HFF-Myc (cell line): ENCODE measurements around the gene ZC3H10.

Source experiments
- DNase-seq: peaks from one replicate; pipeline ENCODE4 v3.0.0-alpha.2; 2011; ENCODE audit warnings: low read depth; ENCODE audit errors: extremely low read depth
- H3K4me3 ChIP-seq: replicated peaks from 2 replicates; pipeline ENCODE4 v1.5.1; 2011; ENCODE audit warnings: low read depth, mild to moderate bottlenecking, control low read depth, low read length
- TF ChIP-seq, protein P1 (sequence below): IDR thresholded peaks from 2 replicates; pipeline ENCODE4 v1.5.1; 2012; ENCODE audit warnings: mild to moderate bottlenecking, low read depth, low read length, control low read depth; ENCODE audit errors: missing control alignments

Gene ZC3H10

DNA sequence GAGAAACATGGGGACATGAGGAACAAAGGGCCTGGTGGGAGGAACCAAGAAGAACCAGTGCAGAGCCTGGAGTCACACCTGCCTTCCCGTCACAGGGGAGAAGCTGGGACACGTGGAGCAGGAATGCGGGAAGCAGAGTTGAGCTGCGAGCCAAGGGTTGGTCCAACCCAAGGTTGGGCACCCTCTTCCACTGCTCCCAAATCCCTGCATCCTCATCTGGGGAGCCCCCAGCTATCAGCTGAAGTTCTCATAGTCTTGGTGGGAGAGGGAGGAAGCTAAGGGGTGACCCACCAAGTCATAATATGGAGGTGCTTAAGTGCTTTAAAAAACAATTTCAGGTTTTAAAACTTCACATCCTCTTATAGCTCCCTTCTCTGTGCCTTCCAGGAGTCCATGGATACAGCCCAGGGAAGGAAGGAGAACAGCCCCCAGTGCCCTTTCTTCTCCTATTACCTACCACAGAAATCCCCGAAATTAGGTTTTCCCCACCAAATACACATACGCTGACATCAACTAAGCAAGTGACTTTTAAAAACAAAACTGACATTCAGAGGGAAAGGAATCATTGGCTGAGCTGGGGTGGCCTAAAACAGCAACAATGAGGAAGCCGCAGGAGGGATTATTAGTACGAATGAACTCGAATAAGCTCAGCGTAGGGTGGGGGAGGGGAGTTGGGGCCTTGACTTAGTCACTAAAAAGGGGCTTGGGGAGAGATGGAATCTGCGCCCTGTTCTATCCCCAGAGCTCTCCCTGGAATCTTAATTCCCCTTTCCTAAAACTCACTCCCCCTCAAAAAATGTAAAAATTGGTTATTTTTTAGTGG, 44.6 kb downstream of the ZC3H10 start:
- DNase-seq: no peak
- no peak overlapping the region for H3K4me3 ChIP-seq
- TF ChIP-seq, protein P1, sequence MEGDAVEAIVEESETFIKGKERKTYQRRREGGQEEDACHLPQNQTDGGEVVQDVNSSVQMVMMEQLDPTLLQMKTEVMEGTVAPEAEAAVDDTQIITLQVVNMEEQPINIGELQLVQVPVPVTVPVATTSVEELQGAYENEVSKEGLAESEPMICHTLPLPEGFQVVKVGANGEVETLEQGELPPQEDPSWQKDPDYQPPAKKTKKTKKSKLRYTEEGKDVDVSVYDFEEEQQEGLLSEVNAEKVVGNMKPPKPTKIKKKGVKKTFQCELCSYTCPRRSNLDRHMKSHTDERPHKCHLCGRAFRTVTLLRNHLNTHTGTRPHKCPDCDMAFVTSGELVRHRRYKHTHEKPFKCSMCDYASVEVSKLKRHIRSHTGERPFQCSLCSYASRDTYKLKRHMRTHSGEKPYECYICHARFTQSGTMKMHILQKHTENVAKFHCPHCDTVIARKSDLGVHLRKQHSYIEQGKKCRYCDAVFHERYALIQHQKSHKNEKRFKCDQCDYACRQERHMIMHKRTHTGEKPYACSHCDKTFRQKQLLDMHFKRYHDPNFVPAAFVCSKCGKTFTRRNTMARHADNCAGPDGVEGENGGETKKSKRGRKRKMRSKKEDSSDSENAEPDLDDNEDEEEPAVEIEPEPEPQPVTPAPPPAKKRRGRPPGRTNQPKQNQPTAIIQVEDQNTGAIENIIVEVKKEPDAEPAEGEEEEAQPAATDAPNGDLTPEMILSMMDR: no peak

DNA sequence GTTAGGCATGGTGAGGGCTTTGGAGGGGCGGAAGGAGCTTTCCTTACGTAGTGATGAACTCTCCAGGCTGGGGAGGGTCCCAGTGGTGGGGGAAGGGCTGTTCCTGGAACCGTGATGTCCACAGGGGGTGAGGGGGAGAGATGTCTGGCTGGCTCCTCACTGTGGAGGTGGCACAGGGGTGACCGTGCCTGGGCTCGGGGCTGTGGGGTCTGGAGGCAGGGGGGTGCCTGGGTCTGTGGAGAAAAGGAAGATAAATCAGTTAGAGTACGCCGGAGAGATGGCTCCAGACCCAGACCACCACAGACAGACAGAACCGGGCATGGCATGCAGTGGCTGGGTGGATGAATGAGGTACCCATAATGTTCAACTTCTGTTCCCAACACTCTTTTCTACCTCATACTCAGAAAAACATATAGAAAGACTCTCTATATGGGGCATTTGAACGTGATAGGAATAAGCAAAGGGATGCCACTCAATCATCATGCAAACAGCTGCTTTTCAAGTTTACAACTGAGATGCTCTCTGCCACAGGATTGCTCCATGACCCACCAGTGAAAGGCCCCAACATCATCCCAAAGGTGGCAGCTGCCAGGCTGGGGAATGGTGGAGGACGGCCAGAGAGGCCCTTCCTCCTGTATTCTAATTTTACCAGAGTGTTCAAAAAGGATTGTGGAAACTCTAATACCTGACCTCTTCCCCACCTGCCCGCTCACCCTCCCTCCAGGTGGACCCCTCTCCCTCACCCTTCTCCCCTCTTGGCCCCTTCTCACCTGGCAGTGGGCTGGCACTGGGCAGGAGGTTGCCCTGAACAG, 45.7 kb downstream of the ZC3H10 start:
- DNase-seq: no peak
- TF ChIP-seq, protein P1: no peak
- no peak overlapping the region for H3K4me3 ChIP-seq

DNA sequence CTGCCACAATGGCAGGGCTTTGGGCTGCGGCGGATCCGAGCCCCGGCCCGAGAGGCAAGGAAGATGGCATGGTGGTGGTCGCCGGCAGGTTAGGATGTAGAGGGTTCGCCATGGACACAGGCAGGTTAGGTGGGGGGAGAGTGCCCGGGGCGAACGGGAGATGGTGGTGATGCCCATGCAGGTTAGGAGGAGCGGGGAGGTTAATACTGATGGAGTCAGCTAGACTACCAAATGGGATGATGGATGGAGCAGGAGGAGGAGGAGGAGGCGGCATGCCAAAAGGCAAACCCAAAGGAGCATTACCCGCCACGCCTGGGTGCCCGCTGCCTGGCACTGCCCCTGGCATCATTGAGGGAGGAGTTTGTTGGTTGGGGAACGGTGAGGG, 46.3 kb downstream of the ZC3H10 start:
- DNase-seq: no peak
- TF ChIP-seq, protein P1: no peak
- no peak overlapping the region for H3K4me3 ChIP-seq

DNA sequence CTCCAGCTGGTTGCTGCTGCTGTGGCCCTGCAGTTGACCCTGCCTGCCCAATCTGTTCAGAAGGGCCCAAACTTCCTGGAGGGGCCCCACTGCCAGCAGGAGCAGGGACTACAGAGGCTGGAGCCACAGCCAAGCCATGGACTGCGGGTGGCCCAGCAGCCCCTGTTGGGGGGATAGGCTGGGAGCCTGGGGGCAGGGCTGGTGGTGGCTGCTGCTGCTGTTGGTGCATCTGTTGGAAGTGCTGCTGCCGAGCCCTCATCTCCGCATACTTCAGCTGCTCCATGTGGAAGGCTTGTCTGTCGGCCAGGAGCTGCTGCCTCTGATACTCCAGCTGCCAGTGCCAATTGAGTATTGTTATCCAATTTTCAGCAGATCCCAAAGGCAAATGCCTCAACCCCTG, 47.3 kb downstream of the ZC3H10 start:
- TF ChIP-seq, protein P1: no peak
- DNase-seq: no peak
- no peak overlapping the region for H3K4me3 ChIP-seq

DNA sequence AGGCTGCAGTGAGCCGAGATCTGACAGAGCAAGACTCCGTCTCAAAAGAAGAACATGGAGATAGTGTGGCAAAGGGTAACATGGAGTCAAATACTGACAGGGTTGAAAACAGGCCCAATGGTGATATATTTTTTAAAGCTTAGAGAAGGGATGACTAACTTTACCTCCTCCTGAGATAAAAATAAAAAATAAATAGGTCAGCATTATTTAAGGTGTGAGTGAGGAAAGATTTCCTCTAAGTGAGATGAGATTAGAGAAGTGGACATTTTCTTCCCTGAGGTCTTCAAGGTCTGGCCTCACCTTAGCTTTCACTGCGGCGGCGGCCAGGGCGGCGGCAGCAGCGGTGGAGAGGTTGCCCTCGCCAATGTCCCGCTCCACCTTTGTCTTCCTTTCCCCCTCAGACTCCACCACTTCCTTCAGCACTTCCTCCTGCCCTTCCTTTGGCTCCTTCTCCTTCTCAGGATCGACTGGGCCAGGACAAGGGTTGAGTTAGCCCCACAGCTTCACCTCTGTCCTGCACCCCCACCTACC, 51.2 kb downstream of the ZC3H10 start:
- TF ChIP-seq, protein P1: no peak
- H3K4me3 ChIP-seq: no peak overlapping the region
- DNase-seq: no peak

DNA sequence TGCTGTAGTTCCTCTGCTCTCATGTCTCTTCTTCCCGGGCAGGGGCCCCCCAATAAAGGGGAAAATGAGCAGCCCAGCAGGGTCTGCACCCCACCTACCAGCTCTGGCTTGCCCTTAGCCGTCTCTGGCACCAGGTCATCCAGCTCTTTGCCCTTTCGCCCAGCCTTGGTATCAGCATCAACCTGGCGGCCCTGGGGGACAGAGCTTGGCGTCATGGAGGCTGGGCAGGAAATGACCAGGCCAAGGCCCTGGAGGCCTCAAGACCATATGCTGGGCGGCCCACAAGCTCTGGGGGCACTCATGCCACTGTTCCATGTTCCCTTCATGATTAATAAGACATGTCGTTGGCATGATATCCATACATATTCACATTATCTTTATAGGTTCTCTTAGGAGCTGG, 54.8 kb downstream of the ZC3H10 start:
- no peak overlapping the region for H3K4me3 ChIP-seq
- TF ChIP-seq, protein P1: no peak
- DNase-seq: no peak
